NCI-H128 (cell line): ENCODE data around the gene IQGAP2.
"Not testable (repeated sequence)": the region's sequence is repeated elsewhere in the genome, so short reads cannot be mapped to it uniquely, and the experiment has no call there.

ENCODE experiments used
- DNase-seq: peaks from one replicate; lab custom pipeline; 2025; ENCODE audit not compliant: unreplicated experiment; lab: John Stamatoyannopoulos, UW

Gene IQGAP2

GRCh38 chr5:76402886-76403765 lies at the start of gene IQGAP2:
Gene IQGAP2, plus strand, starts transcription at chr5:76403285. Its CDS starts 261 bp downstream, at chr5:76403546.
- no peak for DNase-seq

GRCh38 chr5:76356887-76357286 lies 46.2 kb upstream of the IQGAP2 start:
- DNase-seq: no peak

- no peak for DNase-seq
Measured at GRCh38 chr5:76363352-76364225, 39.5 kb upstream of the IQGAP2 start.

- no peak for DNase-seq
Measured at GRCh38 chr5:76364226-76364589, 38.9 kb upstream of the IQGAP2 start.

GRCh38 chr5:76365561-76365960 lies 37.5 kb upstream of the IQGAP2 start:
- DNase-seq: no peak

- no peak for DNase-seq
Measured at GRCh38 chr5:76366596-76366995, 36.5 kb upstream of the IQGAP2 start.

GRCh38 chr5:76367623-76368371 lies 35.3 kb upstream of the IQGAP2 start:
- DNase-seq: no peak

- no peak for DNase-seq
Measured at GRCh38 chr5:76368941-76369340, 34.1 kb upstream of the IQGAP2 start.

- DNase-seq: not testable (repeated sequence)
Measured at GRCh38 chr5:76369668-76370067, 33.4 kb upstream of the IQGAP2 start.

GRCh38 chr5:76371960-76372322 lies 31.1 kb upstream of the IQGAP2 start:
- no peak for DNase-seq

- DNase-seq: no peak
Measured at GRCh38 chr5:76372323-76373054, 30.6 kb upstream of the IQGAP2 start.

GRCh38 chr5:76376148-76376865 lies 26.8 kb upstream of the IQGAP2 start:
- no peak for DNase-seq

- DNase-seq: no peak
Measured at GRCh38 chr5:76376866-76377230, 26.2 kb upstream of the IQGAP2 start.

- DNase-seq: no peak
Measured at GRCh38 chr5:76378355-76378754, 24.7 kb upstream of the IQGAP2 start.

- no peak for DNase-seq
Measured at GRCh38 chr5:76379316-76379715, 23.8 kb upstream of the IQGAP2 start.

GRCh38 chr5:76379855-76380254 lies 23.2 kb upstream of the IQGAP2 start:
- no peak for DNase-seq

GRCh38 chr5:76380346-76381066 lies 22.6 kb upstream of the IQGAP2 start:
- no peak for DNase-seq

GRCh38 chr5:76383126-76383832 lies 19.8 kb upstream of the IQGAP2 start:
- no peak for DNase-seq

GRCh38 chr5:76384189-76384588 lies 18.9 kb upstream of the IQGAP2 start:
- no peak for DNase-seq
